Kidney (tissue), 14 donors: ENCODE data around the gene RPP25. TPM values are rescaled to one million over a fixed set of nuclear protein-coding genes. Genes with fewer than 3 reads are reported as not detected.

Experiments used
- DNase-seq, 5 donors: peaks; one replicate each; pipeline ENCODE4 v3.0.0-alpha.2; 2013 to 2020
- FAIRE-seq: peaks from 2 replicates; lab custom pipeline; 2012; peaks lifted over from hg19 to GRCh38; lab: Jason Lieb, UNC
- H3K27ac ChIP-seq, 2 donors: one replicate each; pipeline ENCODE4 v1.7.0; 2013; ENCODE audit warnings: low read depth in 2 of 2, low read length in 2 of 2, inconsistent platforms in 1 of 2
- H3K27me3 ChIP-seq: one replicate; pipeline ENCODE4 v1.7.1; 2013; ENCODE audit warnings: low read length, inconsistent platforms; ENCODE audit not compliant: control insufficient read depth, insufficient read depth
- H3K36me3 ChIP-seq, 3 donors: one replicate each; pipeline versions ENCODE4 v1.7.0 to v1.7.1; 2013; ENCODE audit warnings: low read length in 3 of 3, control low read depth in 1 of 3, inconsistent platforms in 1 of 3; ENCODE audit not compliant: insufficient read depth in 3 of 3, control insufficient read depth in 2 of 3
- H3K4me1 ChIP-seq, 3 donors: one replicate each; pipeline versions ENCODE4 v1.7.0 to v1.7.1; 2013; ENCODE audit warnings: low read length in 3 of 3, inconsistent platforms in 1 of 3, low read depth in 1 of 3; ENCODE audit not compliant: control insufficient read depth in 2 of 3, insufficient read depth in 2 of 3
- H3K4me3 ChIP-seq, 3 donors: one replicate each; pipeline versions ENCODE4 v1.7.0 to v1.8.1; 2013; ENCODE audit warnings: low read length in 3 of 3, control low read depth in 1 of 3, inconsistent platforms in 1 of 3
- H3K9ac ChIP-seq, 3 donors: one replicate each; pipeline versions ENCODE4 v1.7.0 to v1.7.1; 2013; ENCODE audit warnings: low read length in 3 of 3, control low read depth in 1 of 3, inconsistent platforms in 1 of 3
- H3K9me3 ChIP-seq, 3 donors: one replicate each; pipeline versions ENCODE4 v1.7.0 to v1.7.1; 2013; ENCODE audit warnings: low read length in 3 of 3, control low read depth in 1 of 3, inconsistent platforms in 1 of 3; ENCODE audit not compliant: control insufficient read depth in 2 of 3, insufficient read depth in 1 of 3
- CTCF ChIP-seq: IDR thresholded peaks from 3 replicates; pipeline ENCODE4 v1.5.1; 2012; ENCODE audit warnings: mild to moderate bottlenecking, moderate library complexity, borderline replicate concordance; ENCODE audit not compliant: insufficient read depth; ENCODE audit errors: extremely low read depth
- intact Hi-C: fragments of 100-400 bp; cut with DNase I; formaldehyde crosslinking; loops from one replicate; pipeline ENCODE4 v1.11.1; 2022
- polyA plus RNA-seq: library from polyadenylated mRNA; stranded (reverse); fragments of 350-450 nt; fragmentation: Illumina TruSeq; extraction: RNeasy Lipid Tissue Mini Kit (QIAGEN cat#74804); gene quantifications from one replicate; pipeline ENCODE4 v1.2.3, GENCODE V29; 2014; ENCODE audit warnings: low read depth, low replicate concordance; ENCODE audit not compliant: insufficient read depth
- total RNA-seq: library from RNA; stranded (reverse); fragmentation: NEBNext Ultra II Directional; extraction: Animal tissue kit (Norgen Biotek cat#: 25700); gene quantifications from one replicate; pipeline ENCODE4 v1.2.1, GENCODE V29; 2021
- donor health status: control.
- donor health status: control.
- donor health status: control.
- donor health status: control.
- donor health status: control.
- donor health status: DM: yes; HTN: yes; CAD: no.
- donor health status: Normal renal cell carcinoma (clear cell type).

RPP25 gene
- total and polyA plus RNA-seq, 2 donors from 2014 or later = 7.2 to 7.3 TPM

GRCh38 chr15:74955796-74956647 lies 550 bp downstream of the RPP25 start:
- H3K4me3 ChIP-seq = peak overlapping the region in 1 of 3 donors; percentile 57
- TF ChIP-seq CTCF = peak; percentile 35
- DNase-seq (peak; percentile 73 to 92 (median 83)), FAIRE-seq (no peak)
- peak overlapping the region in 1 of 3 donors; percentile 37 for H3K9ac ChIP-seq
- H3K27ac ChIP-seq = no peak overlapping the region
- H3K36me3 ChIP-seq = no peaks in the 10 kb centered on the region
- H3K9me3 ChIP-seq = no peaks in the 10 kb centered on the region
- H3K4me1 ChIP-seq = peaks cover 0 to 18% (median 12%) of the 10 kb centered on the region in 3 donors
- H3K27me3 ChIP-seq = peaks cover 7% of the 10 kb centered on the region
- intact Hi-C loops = no loop called here

GRCh38 chr15:74955017-74955416 lies 1.6 kb downstream of the RPP25 start:
- Histone ChIP-seq H3K4me1 (peaks cover 0 to 20% (median 12%) of the 10 kb centered on the region in 3 donors), H3K9ac (no peak overlapping the region), H3K27ac (no peak overlapping the region), H3K4me3 (peak overlapping the region in 1 of 3 donors; percentile 57), H3K36me3 (no peaks in the 10 kb centered on the region), H3K27me3 (peaks cover 7% of the 10 kb centered on the region), H3K9me3 (no peaks in the 10 kb centered on the region)
- DNase-seq (peak in 4 of 5 donors; percentile 1 to 52 (median 44)), FAIRE-seq (no peak)
- intact Hi-C loops = no loop called here
- TF ChIP-seq CTCF = no peak

- Histone ChIP-seq H3K4me1 (peaks cover 0 to 20% (median 12%) of the 10 kb centered on the region in 3 donors), H3K27ac (no peak overlapping the region), H3K4me3 (peak overlapping the region in 1 of 3 donors; percentile 57), H3K27me3 (peaks cover 7% of the 10 kb centered on the region), H3K9ac (no peak overlapping the region), H3K9me3 (no peaks in the 10 kb centered on the region), H3K36me3 (no peaks in the 10 kb centered on the region)
- no peak for TF ChIP-seq CTCF
- FAIRE-seq (no peak), DNase-seq (peak in 4 of 5 donors; percentile 17 to 81 (median 56))
- intact Hi-C loops = loop anchor here (5.0 kb wide), 1 partner anchor 182 kb away; no protein-coding TSS in a partner anchor
Measured at GRCh38 chr15:74954515-74954914, 2.1 kb downstream of the RPP25 start.
